Thymus (tissue), 11 donors: ENCODE results near the gene DCAF5. TPM values are rescaled to one million over a fixed set of nuclear protein-coding genes. Genes with fewer than 3 reads are reported as not detected.
"Not testable (repeated sequence)": the region's sequence is repeated elsewhere in the genome, so short reads cannot be mapped to it uniquely, and the experiment has no call there.

Experiments used
- DNase-seq, 9 donors: peaks; one replicate each; pipeline ENCODE4 v3.0.0-alpha.2; 2013; ENCODE audit warnings: low spot score in 9 of 9, low read depth in 6 of 9, missing footprints in 1 of 9
- H3K27ac ChIP-seq, 2 donors: one replicate each; pipeline ENCODE4 v1.5.1; 2013; ENCODE audit warnings: control low read depth in 1 of 2, low read depth in 1 of 2, low read length in 1 of 2, mild to moderate bottlenecking in 1 of 2, moderate library complexity in 1 of 2
- H3K27me3 ChIP-seq, 2 donors: one replicate each; pipeline ENCODE4 v1.5.1; 2013; ENCODE audit warnings: low read length in 1 of 2; ENCODE audit not compliant: control insufficient read depth in 2 of 2, insufficient read depth in 1 of 2
- H3K36me3 ChIP-seq, 2 donors: one replicate each; pipeline ENCODE4 v1.5.1; 2013; ENCODE audit warnings: low read length in 1 of 2, mild to moderate bottlenecking in 1 of 2, moderate library complexity in 1 of 2; ENCODE audit not compliant: control insufficient read depth in 2 of 2, insufficient read depth in 2 of 2
- H3K4me1 ChIP-seq, 2 donors: one replicate each; pipeline ENCODE4 v1.5.1; 2013; ENCODE audit warnings: low read length in 2 of 2; ENCODE audit not compliant: control insufficient read depth in 2 of 2, insufficient read depth in 2 of 2
- H3K4me3 ChIP-seq, 2 donors: one replicate each; pipeline ENCODE4 v1.5.1; 2013; ENCODE audit warnings: low read length in 2 of 2, control low read depth in 1 of 2, mild to moderate bottlenecking in 1 of 2
- H3K9me3 ChIP-seq, 2 donors: one replicate each; pipeline ENCODE4 v1.5.1; 2013; ENCODE audit warnings: low read length in 1 of 2, mild to moderate bottlenecking in 1 of 2; ENCODE audit not compliant: control insufficient read depth in 2 of 2, insufficient read depth in 1 of 2
- whole genome bisulfite sequencing: extraction: QIAGEN DNeasy Blood & Tissue Kit; methylation state at CpG from one replicate; pipeline ENCODE4 v1.1.7; 2013; 5-methylcytosine and 5-hydroxymethylcytosine counted together
- polyA plus RNA-seq: library from polyadenylated mRNA; stranded (reverse); fragments of 200-250 nt; gene quantifications from one replicate; pipeline ENCODE4 v1.2.3, GENCODE V29; 2013
- total RNA-seq: library from RNA; stranded (reverse); fragments of 120-200 nt; gene quantifications from one replicate; pipeline ENCODE4 v1.2.4, GENCODE V29; 2013
- donor health status: healthy.

DCAF5 gene
- total and polyA plus RNA-seq, 2 donors: 13.5 to 26.6 TPM

- no peak overlapping the region for H3K27ac ChIP-seq
- no peaks in the 10 kb centered on the region for H3K4me1 ChIP-seq
- no peak overlapping the region for H3K4me3 ChIP-seq
- H3K27me3 ChIP-seq: no peaks in the 10 kb centered on the region
- H3K36me3 ChIP-seq: peaks cover 23 to 31% of the 10 kb centered on the region in 2 donors
- H3K9me3 ChIP-seq: no peaks in the 10 kb centered on the region
- 91% methylated on average over 1 of the region's 1 CpG for WGBS
- no peak for DNase-seq
These were observed 79.0 kb downstream of the DCAF5 start for GRCh38 chr14:69073915-69074314.

DNA sequence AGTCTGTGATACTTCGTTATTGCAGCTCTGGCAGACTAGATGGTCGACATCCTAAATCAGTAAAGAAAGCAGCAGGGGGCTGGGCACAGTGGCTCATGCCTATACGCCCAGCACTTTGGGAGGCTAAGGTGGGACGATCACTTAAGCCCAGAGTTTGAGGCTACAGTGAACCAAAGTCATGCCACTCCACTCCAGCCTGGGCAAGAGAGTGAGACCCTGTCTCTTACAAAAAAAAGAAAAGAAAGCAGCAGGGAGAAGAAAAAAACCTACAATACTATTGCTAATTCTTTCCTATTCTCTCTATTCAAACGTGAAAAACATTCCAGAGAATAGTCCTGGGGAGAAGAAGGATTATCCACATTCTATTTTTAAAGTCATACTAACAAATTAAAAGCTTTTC is 79.5 kb downstream of the DCAF5 start:
- Histone ChIP-seq H3K27me3 (no peaks in the 10 kb centered on the region), H3K4me1 (no peaks in the 10 kb centered on the region), H3K4me3 (no peak overlapping the region), H3K9me3 (no peaks in the 10 kb centered on the region), H3K36me3 (peaks cover 23 to 35% of the 10 kb centered on the region in 2 donors), H3K27ac (no peak overlapping the region)
- no peak for DNase-seq
- WGBS: 98% methylated on average over 5 of the region's 5 CpGs

DNA sequence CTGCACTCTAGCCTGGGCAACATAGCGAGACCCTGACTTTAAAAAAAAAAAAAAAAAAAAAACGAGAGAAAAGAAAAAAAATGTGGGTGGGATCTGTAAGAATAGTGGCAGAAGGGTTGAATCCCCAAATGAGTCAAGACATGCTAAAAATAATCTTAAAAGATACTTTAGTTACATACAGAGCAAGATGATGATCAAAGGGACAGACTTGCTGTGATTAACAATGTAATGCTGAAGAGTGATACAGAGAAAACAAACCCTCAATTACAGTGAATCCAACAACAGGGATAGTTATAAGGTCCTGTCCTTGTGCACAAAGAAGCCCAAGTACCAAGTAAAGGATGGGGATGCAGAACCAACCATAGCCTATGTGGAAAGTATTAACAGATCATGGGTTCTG is 80.3 kb downstream of the DCAF5 start:
- no peaks in the 10 kb centered on the region for H3K4me1 ChIP-seq

DNA sequence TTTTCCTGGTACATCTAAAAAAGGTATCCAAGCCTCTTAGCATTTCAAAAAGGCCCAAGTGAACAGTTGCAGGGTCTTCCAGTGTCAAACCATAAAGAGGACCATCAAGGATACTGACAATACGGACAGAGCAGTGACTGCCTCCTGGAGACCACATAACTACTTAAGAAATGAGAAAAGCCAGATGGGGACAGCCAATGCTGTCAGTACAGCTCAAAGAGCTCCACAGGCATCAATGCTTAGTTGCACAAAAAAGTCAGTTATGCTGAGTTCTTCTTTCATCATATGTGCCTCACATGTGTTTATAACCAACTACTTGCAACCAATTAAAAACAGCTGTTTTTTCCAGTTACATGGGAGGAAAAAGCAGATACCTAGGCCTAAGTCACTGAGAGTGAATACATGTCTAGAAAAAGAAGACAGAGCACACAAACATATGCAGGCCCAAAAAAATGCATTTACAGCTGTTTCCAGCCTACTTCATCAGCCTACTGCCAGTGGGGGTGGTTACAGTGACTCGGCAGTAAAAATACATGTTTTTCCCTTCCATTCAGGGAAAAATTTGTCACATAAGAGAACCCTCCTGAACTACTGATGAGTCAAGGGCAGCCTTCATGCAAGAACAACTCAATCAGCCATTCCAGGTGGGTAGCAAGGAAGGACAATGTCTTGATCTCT is 84.0 kb downstream of the DCAF5 start:
- WGBS: 90% methylated on average over 2 of the region's 2 CpGs
- Histone ChIP-seq H3K4me1 (no peaks in the 10 kb centered on the region), H3K36me3 (peaks cover 10 to 31% of the 10 kb centered on the region in 2 donors), H3K27me3 (no peaks in the 10 kb centered on the region), H3K27ac (no peak overlapping the region), H3K4me3 (no peak overlapping the region), H3K9me3 (no peaks in the 10 kb centered on the region)
- no peak for DNase-seq

More for the DNA sequence above, 80.3 kb downstream of the DCAF5 start:
- Histone ChIP-seq H3K27me3 (no peaks in the 10 kb centered on the region), H3K36me3 (peaks cover 23 to 38% of the 10 kb centered on the region in 2 donors), H3K27ac (no peak overlapping the region), H3K4me3 (no peak overlapping the region), H3K9me3 (no peaks in the 10 kb centered on the region)
- WGBS: 96% methylated on average over 2 of the region's 2 CpGs
- no peak for DNase-seq

DNA sequence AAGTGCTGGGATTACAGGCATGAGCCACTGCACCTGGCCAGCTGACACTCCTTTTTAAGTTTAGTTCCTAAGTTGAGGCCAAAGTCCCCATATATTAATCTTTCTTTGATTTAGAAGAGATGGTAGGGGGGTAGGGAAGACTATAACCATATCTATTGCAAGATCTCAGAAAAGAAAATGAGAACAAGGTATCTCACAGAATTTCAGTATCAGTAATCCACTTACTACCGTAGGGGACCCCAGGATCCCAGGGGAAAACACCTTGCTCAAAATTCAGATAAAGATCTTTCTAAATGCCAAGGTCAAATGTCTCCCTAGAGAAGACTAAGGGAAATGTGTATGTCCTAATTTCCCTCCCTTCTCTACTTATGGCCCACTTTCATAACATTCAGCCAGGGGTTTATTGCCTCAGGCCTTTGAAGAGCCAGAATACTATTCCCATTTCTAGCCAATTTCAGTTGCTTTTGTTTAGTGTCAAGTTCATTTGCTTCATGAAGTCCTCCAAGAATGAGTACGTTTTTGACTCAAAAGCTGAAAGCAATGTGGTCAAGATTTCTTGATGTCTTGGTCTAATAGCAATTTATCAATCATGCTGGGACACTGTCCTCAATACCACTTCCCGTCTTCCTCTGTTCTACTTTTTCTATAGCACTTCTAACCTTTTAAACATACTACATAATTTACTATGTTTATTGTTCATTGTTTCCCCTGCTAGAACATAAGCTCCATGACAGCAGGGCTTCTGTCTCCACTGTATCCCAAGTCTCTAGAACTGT is 86.3 kb downstream of the DCAF5 start:
- WGBS: 96% methylated on average over 3 of the region's 3 CpGs
- Histone ChIP-seq H3K27ac (no peak overlapping the region), H3K36me3 (peaks cover 13 to 31% of the 10 kb centered on the region in 2 donors), H3K27me3 (no peaks in the 10 kb centered on the region), H3K4me3 (no peak overlapping the region), H3K9me3 (no peaks in the 10 kb centered on the region), H3K4me1 (no peaks in the 10 kb centered on the region)
- DNase-seq: no peak

DNA sequence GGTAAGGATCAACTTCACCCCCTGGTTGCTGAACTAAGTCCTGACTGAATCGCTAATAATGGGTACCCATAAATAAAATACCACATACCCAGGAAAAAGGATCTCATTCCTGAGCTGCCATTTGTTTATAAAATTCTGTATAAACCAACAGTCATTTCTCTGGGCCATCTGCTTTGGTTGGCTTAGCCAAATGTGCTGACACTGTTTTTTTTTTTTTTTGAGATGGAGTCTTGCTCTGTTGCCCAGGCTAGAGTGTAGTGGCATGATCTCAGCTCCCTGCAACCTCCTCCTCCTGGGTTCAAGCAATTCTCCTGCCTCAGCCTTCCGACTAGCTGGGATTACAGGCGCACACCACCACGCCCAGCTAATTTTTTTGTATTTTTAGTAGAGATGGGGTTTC is 87.0 kb downstream of the DCAF5 start:
- H3K36me3 ChIP-seq: peaks cover 14 to 38% of the 10 kb centered on the region in 2 donors
- not testable (repeated sequence) for H3K9me3 ChIP-seq, H3K27ac ChIP-seq, H3K27me3 ChIP-seq, H3K4me1 ChIP-seq, DNase-seq, H3K4me3 ChIP-seq
- WGBS: 100% methylated on average over 4 of the region's 4 CpGs

- Histone ChIP-seq H3K27ac (no peak overlapping the region), H3K4me1 (no peaks in the 10 kb centered on the region), H3K27me3 (no peaks in the 10 kb centered on the region), H3K9me3 (no peaks in the 10 kb centered on the region), H3K4me3 (no peak overlapping the region), H3K36me3 (peaks cover 25 to 49% of the 10 kb centered on the region in 2 donors)
- no peak for DNase-seq
These were observed 88.3 kb downstream of the DCAF5 start for GRCh38 chr14:69064596-69064995.

DNA sequence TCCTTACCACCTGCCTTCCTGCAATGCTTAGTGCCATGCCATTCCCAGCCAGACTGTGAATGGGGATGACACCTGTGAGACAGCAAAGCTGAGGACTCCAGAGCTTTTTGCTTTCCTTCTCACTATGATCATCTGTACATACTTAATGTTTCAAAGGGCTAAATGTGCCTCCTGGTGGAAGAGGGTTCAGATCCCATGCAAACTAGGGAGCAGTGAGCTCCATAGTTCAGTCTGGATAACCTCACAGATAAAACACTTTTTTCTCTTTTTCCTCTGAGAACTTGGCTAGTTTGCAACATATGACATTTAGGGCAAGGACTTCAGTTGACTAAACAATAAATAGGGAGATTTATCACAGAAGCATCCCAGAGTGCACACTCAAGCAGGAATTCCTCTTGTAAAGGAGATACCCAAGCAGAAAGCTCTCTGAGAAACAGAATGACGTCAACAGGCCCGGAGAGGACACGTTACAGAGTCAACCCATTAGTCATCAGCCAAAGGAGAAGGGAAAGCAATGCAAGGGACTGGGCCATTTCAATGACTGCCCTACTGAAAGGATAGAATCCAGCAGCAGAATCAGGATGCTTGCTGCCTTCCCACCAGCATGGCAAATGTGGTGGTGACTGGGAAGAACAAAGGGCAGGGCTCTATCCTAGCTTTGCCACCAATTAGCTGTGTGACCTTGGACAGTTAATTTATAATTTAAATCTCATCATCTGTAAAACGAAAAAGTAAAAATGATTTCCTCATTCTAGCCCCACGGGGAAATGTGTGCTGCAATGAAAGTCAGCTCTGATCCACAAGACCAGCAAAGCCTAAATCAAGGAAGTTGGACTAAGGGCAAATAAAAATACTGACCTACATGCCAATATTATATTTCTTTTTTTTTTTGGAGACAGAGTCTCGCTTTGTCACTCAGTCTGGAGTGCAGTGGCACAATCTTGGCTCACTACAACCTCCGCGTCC is 93.0 kb downstream of the DCAF5 start:
- DNase-seq: no peak
- Histone ChIP-seq H3K36me3 (peaks cover 41 to 64% of the 10 kb centered on the region in 2 donors), H3K4me1 (no peaks in the 10 kb centered on the region), H3K9me3 (peaks cover 0 to 1% of the 10 kb centered on the region in 2 donors), H3K4me3 (no peak overlapping the region), H3K27me3 (no peaks in the 10 kb centered on the region), H3K27ac (no peak overlapping the region)
- 93% methylated on average over 8 of the region's 8 CpGs for WGBS
